Astrocyte (in vitro differentiated cells and primary cell): ENCODE measurements around the gene ORC6. TPM values are rescaled to one million over a fixed set of nuclear protein-coding genes. Genes with fewer than 3 reads are reported as not detected.
"Not testable (repeated sequence)": the region's sequence is repeated elsewhere in the genome, so short reads cannot be mapped to it uniquely, and the experiment has no call there.

ENCODE experiments used
- DNase-seq: peaks from one replicate; pipeline ENCODE4 v3.0.0-alpha.2; 2010; ENCODE audit warnings: low read depth
- FAIRE-seq: peaks from 2 replicates; lab custom pipeline; 2011; peaks lifted over from hg19 to GRCh38; lab: Jason Lieb, UNC
- H2AFZ ChIP-seq: 2 replicates; pipeline ENCODE4 v1.6.0; 2012; ENCODE audit warnings: low read depth, low read length, inconsistent platforms
- H3K27ac ChIP-seq: 2 replicates; pipeline ENCODE4 v1.5.1; 2011; ENCODE audit warnings: low read depth, low read length, inconsistent platforms
- H3K27me3 ChIP-seq: 2 replicates; pipeline ENCODE4 v1.6.0; 2011; ENCODE audit warnings: low read length, inconsistent platforms; ENCODE audit not compliant: insufficient read depth
- H3K36me3 ChIP-seq: 2 replicates; pipeline ENCODE4 v1.5.1; 2011; ENCODE audit warnings: low read length, inconsistent platforms; ENCODE audit not compliant: insufficient read depth
- H3K4me1 ChIP-seq: 2 replicates; pipeline ENCODE4 v1.5.1; 2011; ENCODE audit warnings: low read length, inconsistent platforms; ENCODE audit not compliant: insufficient read depth
- H3K4me2 ChIP-seq: 2 replicates; pipeline ENCODE4 v1.6.0; 2012; ENCODE audit warnings: low read length, inconsistent platforms
- H3K4me3 ChIP-seq: 2 replicates; pipeline ENCODE4 v1.5.1; 2011; ENCODE audit warnings: low read depth, mild to moderate bottlenecking, low read length, inconsistent platforms; ENCODE audit not compliant: insufficient read depth
- H3K79me2 ChIP-seq: 2 replicates; pipeline ENCODE4 v1.6.0; 2012; ENCODE audit warnings: mild to moderate bottlenecking, low read length, inconsistent platforms; ENCODE audit not compliant: insufficient read depth
- H3K9ac ChIP-seq: 2 replicates; pipeline ENCODE4 v1.6.0; 2012; ENCODE audit warnings: mild to moderate bottlenecking, low read length, inconsistent platforms
- H3K9me3 ChIP-seq: 2 replicates; pipeline ENCODE4 v1.5.1; 2012; ENCODE audit warnings: low read depth, mild to moderate bottlenecking, low read length, inconsistent platforms; ENCODE audit not compliant: insufficient read depth
- H4K20me1 ChIP-seq: 2 replicates; pipeline ENCODE4 v1.6.0; 2012; ENCODE audit warnings: low read length, inconsistent platforms; ENCODE audit not compliant: insufficient read depth
- H3K27ac Mint-ChIP-seq: one replicate; pipeline ENCODE4 v1.8.0; 2021; ENCODE audit warnings: mild to moderate bottlenecking, mixed read lengths; ENCODE audit not compliant: unreplicated experiment
- H3K27me3 Mint-ChIP-seq: one replicate; pipeline ENCODE4 v1.8.0; 2021; ENCODE audit warnings: low read depth, mixed read lengths; ENCODE audit not compliant: unreplicated experiment
- H3K36me3 Mint-ChIP-seq: one replicate; pipeline ENCODE4 v1.8.0; 2021; ENCODE audit warnings: low read depth, mixed read lengths; ENCODE audit not compliant: unreplicated experiment
- H3K4me1 Mint-ChIP-seq: one replicate; pipeline ENCODE4 v1.8.0; 2021; ENCODE audit warnings: low read depth, mixed read lengths; ENCODE audit not compliant: unreplicated experiment
- H3K4me3 Mint-ChIP-seq: one replicate; pipeline ENCODE4 v1.8.0; 2021; ENCODE audit warnings: mild to moderate bottlenecking, moderate library complexity, mixed read lengths; ENCODE audit not compliant: unreplicated experiment
- H3K9me3 Mint-ChIP-seq: one replicate; pipeline ENCODE4 v1.8.0; 2021; ENCODE audit warnings: mild to moderate bottlenecking, mixed read lengths; ENCODE audit not compliant: unreplicated experiment
- CTCF ChIP-seq: IDR thresholded peaks from 2 replicates; pipeline ENCODE4 v1.5.1; 2011; ENCODE audit warnings: low read depth, mild to moderate bottlenecking, inconsistent platforms, low read length, moderate library complexity; ENCODE audit not compliant: insufficient read depth
- EZH2 ChIP-seq: IDR thresholded peaks from 2 replicates; pipeline ENCODE4 v1.6.1; 2012; ENCODE audit warnings: mild to moderate bottlenecking, low read length, inconsistent platforms; ENCODE audit not compliant: insufficient read depth
- total RNA-seq: library from RNA; stranded (reverse); gene quantifications from 2 replicates; pipeline ENCODE4 v1.2.1, GENCODE V29; 2021

ORC6 gene
- total RNA-seq, 1 donor from 2014 or later = 16.9 TPM

GRCh38 chr16:46681867-46682266 lies 7.6 kb upstream of the ORC6 start:
- H3K4me2 ChIP-seq, DNase-seq, H3K9me3 Mint-ChIP-seq, H3K9ac ChIP-seq, H3K4me1 ChIP-seq, FAIRE-seq, H3K27me3 Mint-ChIP-seq, H3K27ac Mint-ChIP-seq, H3K27me3 ChIP-seq, H2AFZ ChIP-seq, H3K9me3 ChIP-seq, H3K27ac ChIP-seq, H3K4me3 Mint-ChIP-seq, H3K4me3 ChIP-seq, H3K36me3 Mint-ChIP-seq: not testable (repeated sequence)
- Histone ChIP-seq H3K36me3 (peaks cover 22% of the 10 kb centered on the region), H4K20me1 (peaks cover 31% of the 10 kb centered on the region), H3K79me2 (peaks cover 56% of the 10 kb centered on the region)
- peaks cover 24% of the 10 kb centered on the region for H3K4me1 Mint-ChIP-seq

- peak overlapping the region; percentile 96 for H3K4me3 ChIP-seq
- H3K36me3 ChIP-seq = no peaks in the 10 kb centered on the region
- peak overlapping the region; percentile 99 for H3K9ac ChIP-seq
- no peak overlapping the region for H3K27ac ChIP-seq
- TF ChIP-seq CTCF (no peak), EZH2 (no peak)
- no peak overlapping the region for H3K27ac Mint-ChIP-seq
- FAIRE-seq (no peak), DNase-seq (no peak)
- no peaks in the 10 kb centered on the region for H3K9me3 ChIP-seq
- peaks cover 89% of the 10 kb centered on the region for H3K79me2 ChIP-seq
- peaks cover 20% of the 10 kb centered on the region for H3K4me1 ChIP-seq
- H3K27me3 Mint-ChIP-seq = no peaks in the 10 kb centered on the region
- H3K9me3 Mint-ChIP-seq = no peaks in the 10 kb centered on the region
- H2AFZ ChIP-seq = no peak overlapping the region
- H3K4me3 Mint-ChIP-seq = peak overlapping the region; percentile 47
- no peaks in the 10 kb centered on the region for H3K36me3 Mint-ChIP-seq
- H3K27me3 ChIP-seq = no peaks in the 10 kb centered on the region
- H3K4me2 ChIP-seq = peak overlapping the region; percentile 96
- H4K20me1 ChIP-seq = peaks cover 67% of the 10 kb centered on the region
- peaks cover 42% of the 10 kb centered on the region for H3K4me1 Mint-ChIP-seq
These were observed 2.5 kb upstream of the ORC6 start for GRCh38 chr16:46686815-46687473.

GRCh38 chr16:46687486-46687885 lies 2.0 kb upstream of the ORC6 start:
- H3K9me3 ChIP-seq = no peaks in the 10 kb centered on the region
- H4K20me1 ChIP-seq = peaks cover 67% of the 10 kb centered on the region
- peak overlapping the region; percentile 96 for H3K4me2 ChIP-seq
- H3K36me3 ChIP-seq = no peaks in the 10 kb centered on the region
- Mint-ChIP-seq H3K4me1 (peaks cover 37% of the 10 kb centered on the region), H3K36me3 (no peaks in the 10 kb centered on the region), H3K27ac (no peak overlapping the region), H3K9me3 (no peaks in the 10 kb centered on the region), H3K27me3 (no peaks in the 10 kb centered on the region), H3K4me3 (no peak overlapping the region)
- no peak overlapping the region for H2AFZ ChIP-seq
- no peak for FAIRE-seq
- no peak overlapping the region for H3K27ac ChIP-seq
- H3K9ac ChIP-seq = peak overlapping the region; percentile 99
- H3K79me2 ChIP-seq = peaks cover 90% of the 10 kb centered on the region
- peaks cover 20% of the 10 kb centered on the region for H3K4me1 ChIP-seq
- DNase-seq = no peak
- no peaks in the 10 kb centered on the region for H3K27me3 ChIP-seq
- TF ChIP-seq CTCF (no peak), EZH2 (no peak)
- peak overlapping the region; percentile 96 for H3K4me3 ChIP-seq
